Thyroid gland (tissue), 4 donors: ENCODE data around the gene RMI2. TPM values are rescaled to one million over a fixed set of nuclear protein-coding genes. Genes with fewer than 3 reads are reported as not detected.

Source experiments
- DNase-seq, 2 donors: peaks; one replicate each; pipeline ENCODE4 v3.0.0-alpha.2; 2019
- H3K27ac ChIP-seq, 3 donors: fragments of 200-600 bp; sonication (generic); 1 replicate in 2 of 3; 2 replicates in 1 of 3; pipeline ENCODE4 v1.5.1; 2016 to 2019; ENCODE audit warnings: mild to moderate bottlenecking in 1 of 3, moderate library complexity in 1 of 3
- H3K27me3 ChIP-seq: fragments of 200-600 bp; sonication (generic); one replicate; pipeline ENCODE4 v1.5.1; 2019
- H3K36me3 ChIP-seq, 2 donors: fragments of 200-600 bp; sonication (generic); one replicate each; pipeline ENCODE4 v1.5.1; 2016 to 2019
- H3K4me1 ChIP-seq, 2 donors: fragments of 200-600 bp; sonication (generic); one replicate each; pipeline ENCODE4 v1.5.1; 2017 to 2019
- H3K4me3 ChIP-seq, 3 donors: fragments of 200-600 bp; sonication (generic); replicated peaks in 1 of 3; 1 replicate in 2 of 3; 2 replicates in 1 of 3; pipeline ENCODE4 v1.5.1; 2016; ENCODE audit warnings: mild to moderate bottlenecking in 1 of 3
- H3K9me3 ChIP-seq: fragments of 200-600 bp; sonication (generic); one replicate; pipeline ENCODE4 v1.5.1; 2017
- CTCF ChIP-seq, 6 experiments: fragments of 200-600 bp in 3 of 6; fragments of 450-650 bp in 3 of 6; sonication (generic) in 3 of 6; IDR thresholded peaks; one replicate each; pipeline ENCODE4 v1.5.1; 2016 to 2019; ENCODE audit warnings: antibody characterized with exemption in 6 of 6, mild to moderate bottlenecking in 2 of 6, inconsistent platforms in 1 of 6, moderate library complexity in 1 of 6
- POLR2A ChIP-seq, 2 donors: fragments of 450-650 bp; IDR thresholded peaks; one replicate each; pipeline ENCODE4 v1.6.1; 2017; ENCODE audit warnings: antibody characterized with exemption in 2 of 2, mild to moderate bottlenecking in 2 of 2, moderate library complexity in 1 of 2
- WGBS, 2 donors: methylation state at CpG; one replicate each; pipeline ENCODE4 v1.1.5; 2017; 5-methylcytosine and 5-hydroxymethylcytosine counted together
- intact Hi-C: fragments of 100-400 bp; cut with DNase I; formaldehyde crosslinking; loops from one replicate; pipeline ENCODE4 v1.15.1; 2023
- microRNA-seq: library from miRNA; unstranded; fragments of <30 nt; microRNA quantifications from one replicate; pipeline ENCODE4, GENCODE V29; 2016
- small RNA-seq: library from RNA; depleted of rRNA; stranded (forward); fragments of <200 nt; gene quantifications from one replicate; pipeline ENCODE3, GENCODE V24; 2016
- total RNA-seq, 4 donors: library from RNA; depleted of rRNA; stranded (reverse); fragments of >200 nt; gene quantifications; one replicate each; pipeline ENCODE4 v1.2.3, GENCODE V29; 2016

The RMI2 gene
- total RNA-seq, 4 donors from 2014 or later, result 2.5 to 2.8 (median 2.6) TPM; not detected in 1

GRCh38 chr16:11400076-11400475 lies 54.8 kb downstream of the RMI2 start:
- DNase-seq, result no peak
- Histone ChIP-seq H3K27ac (no peak overlapping the region), H3K36me3 (no peaks in the 10 kb centered on the region), H3K4me1 (peaks cover 0 to 7% of the 10 kb centered on the region in 2 donors), H3K4me3 (no peak overlapping the region), H3K9me3 (no peaks in the 10 kb centered on the region), H3K27me3 (no peaks in the 10 kb centered on the region)
- 91 to 95% methylated on average over 7 of the region's 7 CpGs for WGBS, 2 donors
- no peak for TF ChIP-seq POLR2A (IDR thresholded peaks at IDR 0.05)
- no peak for TF ChIP-seq CTCF (IDR thresholded peaks at IDR 0.05)
- intact Hi-C loops, result loop anchor here (5.0 to 10.0 kb wide), 3 partner anchors 135 to 667 kb away; no protein-coding TSS in a partner anchor

Small RNA genes within 50 kb of the gene (microRNA-seq; reads per million reads assigned to microRNA genes)
- not detected for gene MIR548H2

Small RNA genes within 50 kb of the gene (small RNA-seq; reads per million reads assigned to genes)
- gene AC099489.2, result not detected
- not detected for gene MIR548H2
- not detected for gene RF00019

Other genes starting within 250 kb of the RMI2 start
- 10 to 100 TPM in 1 of 4 donors, 1 to 10 TPM in 3; 2.4 to 11.3 (median 6.2) TPM for gene SOCS1, start 89.3 kb upstream of the RMI2 start, total RNA-seq
- not detected for gene TNP2, start 76.1 kb upstream of the RMI2 start, total RNA-seq
- not detected for gene PRM3, start 71.8 kb upstream of the RMI2 start, total RNA-seq
- 10 to 100 TPM in 1 of 4 donors, 1 to 10 TPM in 1, not detected in 2; 8.2 to 64.4 TPM for gene PRM2, start 69.0 kb upstream of the RMI2 start, total RNA-seq
- 100 to 1,000 TPM in 1 of 4 donors, 10 to 100 TPM in 1, not detected in 2; 13.7 to 335 TPM for gene PRM1, start 64.1 kb upstream of the RMI2 start, total RNA-seq
- 100 to 1,000 TPM; 101 to 136 (median 112) TPM for gene LITAF, start 241.5 kb downstream of the RMI2 start, total RNA-seq